WTC11 (cell line): ENCODE results near the gene PRKN. TPM values are rescaled to one million over a fixed set of nuclear protein-coding genes. Genes with fewer than 3 reads are reported as not detected.

Source experiments
- ATAC-seq: fragments of 200-7000 bp; cut with Tn5 transposase; 2 replicates; pipeline ENCODE4 v1.10.0; 2021; ENCODE audit warnings: mild to moderate bottlenecking, moderate library complexity
- CTCF ChIA-PET: fragments of 300-600 bp; sonication (Branson Sonifier 250); formaldehyde crosslinking; loops from one replicate; lab custom pipeline; 2021; ENCODE audit warnings: antibody characterized with exemption; lab: Charles Lee
- POLR2A ChIA-PET: fragments of 350-600 bp; sonication (Branson Sonifier 250); formaldehyde crosslinking; loops from one replicate; lab custom pipeline; 2021; ENCODE audit warnings: antibody characterized with exemption; lab: Charles Lee
- DNase-seq: peaks from one replicate; pipeline ENCODE4 v3.0.0; 2021; ENCODE audit warnings: low spot score
- H3K27ac Mint-ChIP-seq: 2 replicates; pipeline ENCODE4 v1.8.0; 2021; ENCODE audit warnings: mixed read lengths
- H3K27me3 Mint-ChIP-seq: 2 replicates; pipeline ENCODE4 v1.8.0; 2021; ENCODE audit warnings: low read depth, mild to moderate bottlenecking, moderate library complexity, mixed read lengths
- H3K36me3 Mint-ChIP-seq: 2 replicates; pipeline ENCODE4 v1.8.0; 2021; ENCODE audit warnings: mixed read lengths
- H3K4me1 Mint-ChIP-seq: 2 replicates; pipeline ENCODE4 v1.8.0; 2022; ENCODE audit warnings: mixed read lengths
- H3K4me3 Mint-ChIP-seq: 2 replicates; pipeline ENCODE4 v1.8.0; 2021; ENCODE audit warnings: mild to moderate bottlenecking, moderate library complexity, mixed read lengths
- H3K9me3 Mint-ChIP-seq: 2 replicates; pipeline ENCODE4 v1.8.0; 2021; ENCODE audit warnings: mixed read lengths
- CBFB ChIP-seq: sonication (generic); formaldehyde crosslinking; IDR thresholded peaks from 2 replicates; pipeline ENCODE4 v1.8.1; 2022; ENCODE audit warnings: mild to moderate bottlenecking, low read depth, missing genetic modification reagents
- CREM ChIP-seq: sonication (generic); formaldehyde crosslinking; IDR thresholded peaks from 2 replicates; pipeline ENCODE4 v1.8.1; 2022; ENCODE audit warnings: mild to moderate bottlenecking, missing genetic modification reagents, moderate library complexity
- EMX1 ChIP-seq: fragments of 250-450 bp; sonication (Bioruptor Pico); IDR thresholded peaks from 2 replicates; pipeline ENCODE4 v1.8.0; 2021; ENCODE audit warnings: mild to moderate bottlenecking
- FOXP1 ChIP-seq: sonication (generic); formaldehyde crosslinking; IDR thresholded peaks from 2 replicates; pipeline ENCODE4 v1.8.0; 2022; ENCODE audit warnings: missing genetic modification reagents, mild to moderate bottlenecking, moderate library complexity, borderline replicate concordance
- GABPB1 ChIP-seq: sonication (generic); formaldehyde crosslinking; IDR thresholded peaks from 2 replicates; pipeline ENCODE4 v1.8.1; 2023; ENCODE audit warnings: mild to moderate bottlenecking, missing genetic modification reagents
- NR3C1 ChIP-seq: sonication (generic); formaldehyde crosslinking; conservative IDR thresholded peaks from 2 replicates; pipeline ENCODE4 v1.8.1; 2023; ENCODE audit warnings: low read depth, mild to moderate bottlenecking, missing genetic modification reagents
- RELA ChIP-seq: sonication (generic); formaldehyde crosslinking; IDR thresholded peaks from 2 replicates; pipeline ENCODE4 v1.8.1; 2022; ENCODE audit warnings: missing genetic modification reagents, mild to moderate bottlenecking, borderline replicate concordance
- RORB ChIP-seq: fragments of 250-450 bp; sonication (Bioruptor Pico); IDR thresholded peaks from 2 replicates; pipeline ENCODE4 v1.9.0; 2021; ENCODE audit warnings: mild to moderate bottlenecking
- TEAD1 ChIP-seq: sonication (generic); formaldehyde crosslinking; IDR thresholded peaks from 2 replicates; pipeline ENCODE4 v1.8.0; 2022; ENCODE audit warnings: mild to moderate bottlenecking, missing genetic modification reagents
- TP53 ChIP-seq: sonication (generic); formaldehyde crosslinking; IDR thresholded peaks from 2 replicates; pipeline ENCODE4 v1.8.1; 2023; ENCODE audit warnings: mild to moderate bottlenecking, missing genetic modification reagents
- ZBTB21 ChIP-seq: sonication (generic); formaldehyde crosslinking; IDR thresholded peaks from 2 replicates; pipeline ENCODE4 v1.8.1; 2023; ENCODE audit warnings: mild to moderate bottlenecking, missing genetic modification reagents, borderline replicate concordance
- ZNF138 ChIP-seq: sonication (generic); formaldehyde crosslinking; conservative IDR thresholded peaks from 2 replicates; pipeline ENCODE4 v1.8.1; 2022; ENCODE audit warnings: mild to moderate bottlenecking, moderate library complexity, missing genetic modification reagents
- ZNF232 ChIP-seq: sonication (generic); formaldehyde crosslinking; IDR thresholded peaks from 2 replicates; pipeline ENCODE4 v1.8.0; 2022; ENCODE audit warnings: mild to moderate bottlenecking, missing genetic modification reagents
- ZNF263 ChIP-seq: sonication (generic); formaldehyde crosslinking; IDR thresholded peaks from 2 replicates; pipeline ENCODE4 v1.8.1; 2022; ENCODE audit warnings: low read depth, mild to moderate bottlenecking, moderate library complexity, missing genetic modification reagents
- ZNF671 ChIP-seq: fragments of 250-450 bp; sonication (Bioruptor Pico); IDR thresholded peaks from 2 replicates; pipeline ENCODE4 v1.8.0; 2021; ENCODE audit warnings: mild to moderate bottlenecking
- total RNA-seq: library from RNA; stranded (reverse); gene quantifications from 3 replicates; pipeline ENCODE4 v1.2.3, GENCODE V29; 2021
- TF ChIP-seq, protein P1 (sequence below): fragments of 250-450 bp; sonication (Bioruptor Pico); IDR thresholded peaks from 2 replicates; pipeline ENCODE4 v1.9.0; 2021; ENCODE audit warnings: mild to moderate bottlenecking, borderline replicate concordance
- TF ChIP-seq, protein P2 (sequence below): sonication (generic); formaldehyde crosslinking; conservative IDR thresholded peaks from 2 replicates; pipeline ENCODE4 v1.8.1; 2022; ENCODE audit warnings: mild to moderate bottlenecking, missing genetic modification reagents
- TF ChIP-seq, protein P3 (sequence below): fragments of 250-450 bp; sonication (Bioruptor Pico); IDR thresholded peaks from 2 replicates; pipeline ENCODE4 v2.1.2; 2022; ENCODE audit warnings: mild to moderate bottlenecking, moderate library complexity
- TF ChIP-seq, protein P4 (sequence below): sonication (generic); formaldehyde crosslinking; IDR thresholded peaks from 2 replicates; pipeline ENCODE4 v1.8.0; 2022; ENCODE audit warnings: mild to moderate bottlenecking, missing genetic modification reagents
- TF ChIP-seq, protein P5 (sequence below): sonication (generic); formaldehyde crosslinking; IDR thresholded peaks from 2 replicates; pipeline ENCODE4 v1.8.0; 2023; ENCODE audit warnings: mild to moderate bottlenecking, missing genetic modification reagents

PRKN gene
- total RNA-seq, 1 experiment from 2014 or later, result 0.59 TPM

GRCh38 chr6:161747506-161747905 lies 980.1 kb downstream of the PRKN start (continued):
- TF ChIP-seq FOXP1 (CRISPR knock-in tag) (no peak), ZNF263 (no peak), CBFB (CRISPR knock-in tag) (no peak), ZNF671 (CRISPR knock-in tag) (no peak), EMX1 (CRISPR knock-in tag) (no peak)

DNA sequence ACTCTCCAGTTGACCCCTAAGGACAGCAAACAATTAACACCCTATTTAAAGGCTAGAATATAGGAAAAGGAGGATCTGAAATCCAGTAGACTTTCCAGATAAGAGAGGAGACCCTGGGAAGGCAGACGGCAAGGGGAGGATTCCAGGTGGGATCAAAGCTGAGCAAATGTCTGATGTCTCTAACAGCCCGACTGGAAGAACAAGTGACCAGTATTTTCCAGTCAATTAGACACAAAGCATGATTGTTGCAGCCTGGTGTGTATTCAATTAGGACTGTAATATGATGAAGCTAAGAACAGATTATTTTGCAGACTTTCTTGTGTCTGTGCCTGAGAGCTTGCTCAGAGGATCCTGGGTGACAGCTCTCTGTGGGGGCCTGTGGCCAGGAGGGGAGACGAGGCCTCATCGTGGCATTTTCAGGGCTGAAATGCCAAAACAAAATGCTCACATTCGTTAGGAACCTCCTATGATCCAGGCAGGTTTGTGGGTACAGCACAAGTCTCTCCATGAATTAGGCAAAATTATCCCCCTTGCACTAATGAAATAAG lies 981.9 kb downstream of the PRKN start:
- H3K36me3 Mint-ChIP-seq, result no peaks in the 10 kb centered on the region
- 0 out of 2 replicates have a peak, but pooled peaks cover 2% of the 10 kb centered on the region for H3K4me1 Mint-ChIP-seq
- 0 out of 2 replicates have a peak, but pooled peaks cover 4% of the 10 kb centered on the region for H3K9me3 Mint-ChIP-seq
- CTCF ChIA-PET, result no interaction called here
- no peaks in the 10 kb centered on the region for H3K27me3 Mint-ChIP-seq
- ATAC-seq, result no peak
- no peak overlapping the region for H3K4me3 Mint-ChIP-seq
- POLR2A ChIA-PET, result no interaction called here
- TF ChIP-seq GABPB1, result no peak
- TF ChIP-seq, protein P1, sequence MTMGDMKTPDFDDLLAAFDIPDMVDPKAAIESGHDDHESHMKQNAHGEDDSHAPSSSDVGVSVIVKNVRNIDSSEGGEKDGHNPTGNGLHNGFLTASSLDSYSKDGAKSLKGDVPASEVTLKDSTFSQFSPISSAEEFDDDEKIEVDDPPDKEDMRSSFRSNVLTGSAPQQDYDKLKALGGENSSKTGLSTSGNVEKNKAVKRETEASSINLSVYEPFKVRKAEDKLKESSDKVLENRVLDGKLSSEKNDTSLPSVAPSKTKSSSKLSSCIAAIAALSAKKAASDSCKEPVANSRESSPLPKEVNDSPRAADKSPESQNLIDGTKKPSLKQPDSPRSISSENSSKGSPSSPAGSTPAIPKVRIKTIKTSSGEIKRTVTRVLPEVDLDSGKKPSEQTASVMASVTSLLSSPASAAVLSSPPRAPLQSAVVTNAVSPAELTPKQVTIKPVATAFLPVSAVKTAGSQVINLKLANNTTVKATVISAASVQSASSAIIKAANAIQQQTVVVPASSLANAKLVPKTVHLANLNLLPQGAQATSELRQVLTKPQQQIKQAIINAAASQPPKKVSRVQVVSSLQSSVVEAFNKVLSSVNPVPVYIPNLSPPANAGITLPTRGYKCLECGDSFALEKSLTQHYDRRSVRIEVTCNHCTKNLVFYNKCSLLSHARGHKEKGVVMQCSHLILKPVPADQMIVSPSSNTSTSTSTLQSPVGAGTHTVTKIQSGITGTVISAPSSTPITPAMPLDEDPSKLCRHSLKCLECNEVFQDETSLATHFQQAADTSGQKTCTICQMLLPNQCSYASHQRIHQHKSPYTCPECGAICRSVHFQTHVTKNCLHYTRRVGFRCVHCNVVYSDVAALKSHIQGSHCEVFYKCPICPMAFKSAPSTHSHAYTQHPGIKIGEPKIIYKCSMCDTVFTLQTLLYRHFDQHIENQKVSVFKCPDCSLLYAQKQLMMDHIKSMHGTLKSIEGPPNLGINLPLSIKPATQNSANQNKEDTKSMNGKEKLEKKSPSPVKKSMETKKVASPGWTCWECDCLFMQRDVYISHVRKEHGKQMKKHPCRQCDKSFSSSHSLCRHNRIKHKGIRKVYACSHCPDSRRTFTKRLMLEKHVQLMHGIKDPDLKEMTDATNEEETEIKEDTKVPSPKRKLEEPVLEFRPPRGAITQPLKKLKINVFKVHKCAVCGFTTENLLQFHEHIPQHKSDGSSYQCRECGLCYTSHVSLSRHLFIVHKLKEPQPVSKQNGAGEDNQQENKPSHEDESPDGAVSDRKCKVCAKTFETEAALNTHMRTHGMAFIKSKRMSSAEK, result no peak
- TF ChIP-seq, all 79 proteins: peak for 0
- H3K27ac Mint-ChIP-seq, result no peak overlapping the region
- DNase-seq, result no peak

GRCh38 chr6:161745128-161745527 lies 982.4 kb downstream of the PRKN start:
- Mint-ChIP-seq H3K27ac (no peak overlapping the region), H3K9me3 (0 out of 2 replicates have a peak, but pooled peaks cover 4% of the 10 kb centered on the region), H3K4me3 (no peak overlapping the region), H3K4me1 (0 out of 2 replicates have a peak, but pooled peaks cover 2% of the 10 kb centered on the region)
- POLR2A ChIA-PET, result no interaction called here
- no peak for ATAC-seq
- no peak for DNase-seq
- TF ChIP-seq, protein P2, sequence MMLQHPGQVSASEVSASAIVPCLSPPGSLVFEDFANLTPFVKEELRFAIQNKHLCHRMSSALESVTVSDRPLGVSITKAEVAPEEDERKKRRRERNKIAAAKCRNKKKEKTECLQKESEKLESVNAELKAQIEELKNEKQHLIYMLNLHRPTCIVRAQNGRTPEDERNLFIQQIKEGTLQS (CRISPR knock-in tag), result no peak
- TF ChIP-seq ZNF138 (CRISPR knock-in tag) (no peak), RELA (CRISPR knock-in tag) (no peak), EMX1 (CRISPR knock-in tag) (no peak), NR3C1 (CRISPR knock-in tag) (no peak), ZNF232 (CRISPR knock-in tag) (no peak), TEAD1 (CRISPR knock-in tag) (no peak), ZBTB21 (CRISPR knock-in tag) (no peak), RORB (no peak), TP53 (CRISPR knock-in tag) (no peak), CREM (CRISPR knock-in tag) (no peak)
- TF ChIP-seq, protein P3, sequence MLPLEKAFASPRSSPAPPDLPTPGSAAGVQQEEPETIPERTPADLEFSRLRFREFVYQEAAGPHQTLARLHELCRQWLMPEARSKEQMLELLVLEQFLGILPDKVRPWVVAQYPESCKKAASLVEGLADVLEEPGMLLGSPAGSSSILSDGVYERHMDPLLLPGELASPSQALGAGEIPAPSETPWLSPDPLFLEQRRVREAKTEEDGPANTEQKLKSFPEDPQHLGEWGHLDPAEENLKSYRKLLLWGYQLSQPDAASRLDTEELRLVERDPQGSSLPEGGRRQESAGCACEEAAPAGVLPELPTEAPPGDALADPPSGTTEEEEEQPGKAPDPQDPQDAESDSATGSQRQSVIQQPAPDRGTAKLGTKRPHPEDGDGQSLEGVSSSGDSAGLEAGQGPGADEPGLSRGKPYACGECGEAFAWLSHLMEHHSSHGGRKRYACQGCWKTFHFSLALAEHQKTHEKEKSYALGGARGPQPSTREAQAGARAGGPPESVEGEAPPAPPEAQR (CRISPR knock-in tag), result no peak
- TF ChIP-seq, protein P4, sequence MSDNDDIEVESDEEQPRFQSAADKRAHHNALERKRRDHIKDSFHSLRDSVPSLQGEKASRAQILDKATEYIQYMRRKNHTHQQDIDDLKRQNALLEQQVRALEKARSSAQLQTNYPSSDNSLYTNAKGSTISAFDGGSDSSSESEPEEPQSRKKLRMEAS (CRISPR knock-in tag), result no peak
- TF ChIP-seq, protein P5, sequence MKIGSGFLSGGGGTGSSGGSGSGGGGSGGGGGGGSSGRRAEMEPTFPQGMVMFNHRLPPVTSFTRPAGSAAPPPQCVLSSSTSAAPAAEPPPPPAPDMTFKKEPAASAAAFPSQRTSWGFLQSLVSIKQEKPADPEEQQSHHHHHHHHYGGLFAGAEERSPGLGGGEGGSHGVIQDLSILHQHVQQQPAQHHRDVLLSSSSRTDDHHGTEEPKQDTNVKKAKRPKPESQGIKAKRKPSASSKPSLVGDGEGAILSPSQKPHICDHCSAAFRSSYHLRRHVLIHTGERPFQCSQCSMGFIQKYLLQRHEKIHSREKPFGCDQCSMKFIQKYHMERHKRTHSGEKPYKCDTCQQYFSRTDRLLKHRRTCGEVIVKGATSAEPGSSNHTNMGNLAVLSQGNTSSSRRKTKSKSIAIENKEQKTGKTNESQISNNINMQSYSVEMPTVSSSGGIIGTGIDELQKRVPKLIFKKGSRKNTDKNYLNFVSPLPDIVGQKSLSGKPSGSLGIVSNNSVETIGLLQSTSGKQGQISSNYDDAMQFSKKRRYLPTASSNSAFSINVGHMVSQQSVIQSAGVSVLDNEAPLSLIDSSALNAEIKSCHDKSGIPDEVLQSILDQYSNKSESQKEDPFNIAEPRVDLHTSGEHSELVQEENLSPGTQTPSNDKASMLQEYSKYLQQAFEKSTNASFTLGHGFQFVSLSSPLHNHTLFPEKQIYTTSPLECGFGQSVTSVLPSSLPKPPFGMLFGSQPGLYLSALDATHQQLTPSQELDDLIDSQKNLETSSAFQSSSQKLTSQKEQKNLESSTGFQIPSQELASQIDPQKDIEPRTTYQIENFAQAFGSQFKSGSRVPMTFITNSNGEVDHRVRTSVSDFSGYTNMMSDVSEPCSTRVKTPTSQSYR (CRISPR knock-in tag), result no peak
- TF ChIP-seq, all 79 proteins: peak for 0
- Mint-ChIP-seq H3K27me3 (no peaks in the 10 kb centered on the region), H3K36me3 (no peaks in the 10 kb centered on the region)
- CTCF ChIA-PET, result no interaction called here
